ENCODE measurements around the gene A4GNT.
A peak's percentile ranks its signal among the peaks of the same experiment; 100 is the strongest.
"Not testable (repeated sequence)": the region's sequence is repeated elsewhere in the genome, so short reads cannot be mapped to it uniquely, and the experiment has no call there.

A4GNT gene

DNA sequence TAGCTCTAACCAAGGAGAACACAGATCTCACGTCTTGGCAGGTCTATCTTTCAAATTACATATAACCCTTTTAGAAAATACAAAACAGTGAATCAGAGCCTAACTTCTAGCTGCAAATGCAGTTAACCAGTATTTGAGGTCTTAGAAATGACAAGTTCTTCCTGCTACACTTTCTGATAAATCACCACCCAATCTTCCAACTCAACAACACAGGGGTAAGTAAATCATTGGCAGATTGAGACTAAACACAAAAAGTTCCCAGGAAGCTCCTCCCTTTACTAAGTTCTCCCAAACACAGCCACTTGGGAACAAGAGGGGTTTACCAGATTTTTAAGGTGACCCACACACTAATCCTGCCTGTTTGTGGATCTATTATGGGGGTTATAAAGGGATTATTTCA is at the start of gene A4GNT:
Gene A4GNT (minus strand): TSS at position 152 of the 400 bp plus-strand sequence. CDS start 1,134 bp downstream, outside the sequence.
- DNase-seq, result no peak

DNA sequence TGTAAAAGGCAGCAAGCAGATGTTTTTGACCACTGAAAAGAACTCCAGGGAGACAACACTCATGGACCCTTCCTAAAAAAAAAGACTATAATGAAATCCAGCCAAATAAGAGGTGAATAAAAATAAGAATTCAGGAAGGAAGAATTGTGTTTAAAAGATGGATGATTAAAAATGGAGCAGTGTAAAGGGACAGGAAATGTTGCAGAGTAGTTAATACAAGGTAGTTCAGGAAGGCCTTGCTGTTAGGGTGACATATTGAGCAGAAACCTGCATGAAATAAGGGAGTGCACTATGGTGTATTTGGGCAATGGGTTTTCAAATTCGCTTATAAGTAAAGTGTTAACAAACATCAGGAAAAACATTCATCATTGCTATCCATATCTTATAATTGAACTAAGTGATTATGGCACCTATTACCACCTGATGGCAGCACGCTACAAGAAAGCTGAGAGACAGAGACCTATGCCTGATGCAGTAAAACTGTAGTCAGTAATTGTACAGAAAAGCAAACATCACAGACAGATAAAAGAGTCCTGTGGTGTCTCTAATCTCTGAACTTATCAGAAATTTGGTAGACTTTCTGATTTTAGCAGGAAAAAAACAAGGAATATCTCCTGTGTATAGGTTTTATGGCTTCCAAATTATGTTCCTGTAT is 48.3 kb upstream of the A4GNT start:
- peak; percentile 22 to 40 for DNase-seq

DNA sequence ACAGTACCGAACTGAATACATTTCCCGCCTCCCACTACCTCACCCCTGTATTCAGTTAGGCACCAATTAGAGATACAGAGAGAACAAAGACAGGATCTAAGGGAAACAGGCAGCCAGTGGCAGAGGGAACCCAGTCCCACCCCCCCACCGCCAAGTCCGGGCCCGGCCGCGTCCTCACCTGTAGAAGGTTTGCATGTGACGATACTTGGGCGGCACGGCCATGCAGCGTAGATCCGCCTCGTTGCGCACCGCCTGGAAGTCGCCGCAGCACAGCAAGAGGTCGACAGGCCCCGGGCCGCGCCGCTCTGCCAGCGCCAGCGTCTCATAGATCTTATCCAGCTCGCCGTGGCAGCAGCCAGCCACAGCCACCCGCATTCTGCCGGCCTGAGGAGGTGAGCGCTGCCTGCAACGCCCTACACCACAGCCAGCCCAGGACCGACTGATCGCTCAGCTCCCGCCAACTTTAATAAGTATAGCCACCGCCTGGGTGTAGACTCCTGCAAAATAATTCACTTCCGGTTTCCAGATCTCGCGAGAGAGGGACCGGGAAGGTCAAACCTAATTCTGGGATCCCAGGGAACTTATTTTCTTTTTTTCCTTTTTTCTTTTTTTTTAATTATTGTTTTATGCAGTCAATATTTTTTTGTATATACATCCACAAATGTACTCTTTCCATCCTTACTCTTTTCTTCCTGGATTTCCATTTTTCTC is 42.4 kb upstream of the A4GNT start, which contains the start of gene DBR1:
Gene DBR1 (minus strand): TSS at position 501 of the 711 bp plus-strand sequence. CDS start 126 bp downstream, at position 375.
- DNase-seq, result peak; percentile 66

DNA sequence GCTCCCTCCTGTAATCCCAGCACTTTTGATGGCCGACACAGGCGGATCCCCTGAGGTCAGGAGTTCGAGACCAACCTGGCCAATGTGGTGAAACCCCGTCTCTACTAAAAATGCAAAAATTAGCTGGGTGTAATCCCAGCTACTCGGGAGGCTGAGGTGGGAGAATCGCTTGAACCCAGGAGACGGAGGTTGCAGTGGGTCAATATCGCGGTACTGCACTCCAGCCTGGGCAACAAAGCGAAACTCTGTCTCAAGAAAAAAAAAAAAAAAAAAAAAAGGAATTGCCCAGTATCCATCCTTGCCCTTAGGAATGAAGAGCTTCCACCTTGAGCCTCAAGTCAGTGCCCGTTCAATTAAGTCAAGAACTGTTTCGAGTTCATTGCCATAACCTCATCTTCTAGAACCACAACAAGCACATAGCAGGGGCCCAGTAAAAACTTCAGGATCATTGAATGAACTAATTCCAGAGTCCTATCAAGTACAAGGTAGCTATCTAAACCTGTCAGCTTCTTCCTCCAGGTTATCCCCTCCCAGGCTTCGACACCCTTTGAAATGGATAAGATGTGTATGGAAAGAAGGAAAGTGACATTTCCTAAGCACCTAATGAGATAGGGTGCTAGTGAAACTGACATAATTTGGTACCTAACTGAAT is 41.7 kb upstream of the A4GNT start:
- DNase-seq, result no peak

DNA sequence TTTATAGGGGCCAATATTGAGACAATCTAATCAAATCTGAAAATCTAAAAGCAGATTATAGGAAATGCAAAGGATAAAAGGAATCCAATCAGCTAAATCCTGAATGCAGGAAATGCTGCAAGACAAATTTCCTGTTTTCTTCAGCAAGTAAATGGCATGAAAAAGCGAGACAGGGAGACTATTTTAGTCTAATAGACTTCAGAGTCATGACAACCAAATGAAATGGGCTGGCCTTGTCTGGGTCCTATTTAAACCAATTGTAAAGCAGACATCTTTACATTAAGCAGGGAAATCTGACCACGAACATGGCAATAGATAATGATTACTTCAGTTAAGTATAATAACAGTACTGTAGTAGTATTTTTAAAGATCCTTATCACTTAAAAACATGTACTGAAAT is 40.4 kb upstream of the A4GNT start:
- no peak for DNase-seq

DNA sequence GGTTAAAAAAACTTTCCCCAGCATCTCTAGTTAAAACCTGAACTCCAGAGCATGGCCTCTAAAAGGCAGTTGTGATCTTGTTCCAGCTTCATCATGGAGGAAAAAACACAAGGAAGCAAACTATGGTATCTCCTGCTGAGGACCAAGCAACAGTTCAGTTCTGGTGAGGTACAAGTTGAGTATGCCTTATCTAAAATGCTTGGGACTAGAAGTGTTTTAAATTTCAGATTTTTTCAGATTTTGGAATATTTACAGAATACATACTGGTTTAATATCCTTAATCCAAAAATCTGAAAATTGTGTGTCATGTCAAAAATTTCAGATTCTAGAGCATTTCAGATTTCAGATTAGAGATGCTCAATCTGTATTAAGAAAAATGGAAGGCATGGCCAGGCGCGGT is 32.9 kb upstream of the A4GNT start:
- no peak for DNase-seq

DNA sequence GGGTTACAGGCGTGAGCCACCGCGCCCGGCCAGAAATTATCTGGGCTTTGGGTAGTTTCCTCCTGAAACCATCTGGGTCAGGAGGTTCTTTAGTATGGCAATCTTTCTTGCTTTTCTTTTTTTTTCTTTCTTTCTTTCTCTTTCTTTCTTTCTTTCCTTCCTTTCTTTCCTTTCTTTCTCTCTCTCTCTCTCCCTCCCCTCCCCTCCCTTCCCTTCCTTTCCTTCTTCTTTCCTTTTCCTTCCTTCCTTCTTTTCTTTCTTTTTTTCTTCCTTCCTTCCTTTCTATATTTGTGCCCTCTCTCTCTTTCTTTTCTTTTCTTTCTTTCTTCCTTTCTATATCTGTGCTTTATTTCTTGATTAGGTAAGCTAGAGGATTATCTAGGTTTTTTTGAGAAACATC is 25.6 kb upstream of the A4GNT start:
- DNase-seq, result no peak

DNA sequence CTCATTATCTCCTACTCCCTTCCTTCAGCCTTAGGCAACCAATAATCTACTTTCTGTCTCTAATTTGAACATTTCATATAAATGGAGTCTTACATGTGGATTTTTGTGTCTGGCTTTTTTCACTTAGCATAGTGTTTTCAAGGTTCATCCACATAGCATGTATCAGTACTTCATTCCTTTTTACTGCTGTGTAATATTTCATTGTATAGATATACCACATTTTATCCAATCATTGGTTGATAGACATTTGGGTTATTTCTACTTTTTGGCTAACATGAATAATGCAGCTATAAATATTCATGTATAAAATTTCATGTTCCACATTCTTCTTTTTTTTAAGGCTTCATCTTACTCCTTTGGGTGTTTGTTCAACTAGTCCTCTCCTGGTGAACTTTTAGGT is 22.3 kb upstream of the A4GNT start:
- DNase-seq, result no peak

DNA sequence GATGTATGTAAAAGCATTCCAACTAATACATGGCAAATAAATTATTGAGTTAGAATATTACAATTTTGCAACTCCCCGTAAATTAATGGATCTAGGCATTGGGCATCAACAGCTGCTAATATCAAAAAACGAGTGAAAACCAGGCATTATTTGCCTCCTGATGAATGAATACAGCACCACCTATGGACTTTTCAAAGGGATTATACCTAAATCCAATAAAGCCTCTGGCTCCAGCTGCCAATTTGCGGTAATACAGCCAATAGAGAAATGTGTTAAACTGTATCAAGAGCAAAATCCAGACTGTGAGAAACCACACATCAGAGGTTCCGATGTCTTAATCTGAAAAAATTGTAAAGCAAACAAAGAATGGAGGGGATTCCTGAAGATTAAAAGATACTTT is 16.3 kb upstream of the A4GNT start:
- no peak for DNase-seq

DNA sequence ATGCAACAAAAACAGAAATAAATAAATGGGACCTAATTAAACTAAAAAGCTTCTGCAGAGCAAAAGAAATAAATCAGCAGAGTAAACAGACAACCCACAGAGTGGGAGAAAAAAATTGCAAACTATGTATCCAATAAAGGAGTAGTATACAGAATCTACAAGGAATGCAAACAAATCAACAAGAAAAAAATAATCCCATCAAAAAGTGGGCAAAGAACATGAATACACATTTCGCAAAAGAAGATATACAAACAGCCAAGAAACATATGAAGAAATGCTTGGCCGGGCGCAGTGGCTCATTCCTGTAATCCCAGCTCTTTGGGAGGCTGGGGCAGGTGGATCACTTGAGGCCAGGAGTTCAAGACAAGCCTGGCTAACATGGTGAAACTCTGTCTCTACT is 10.0 kb upstream of the A4GNT start:
- not testable (repeated sequence) for DNase-seq

DNA sequence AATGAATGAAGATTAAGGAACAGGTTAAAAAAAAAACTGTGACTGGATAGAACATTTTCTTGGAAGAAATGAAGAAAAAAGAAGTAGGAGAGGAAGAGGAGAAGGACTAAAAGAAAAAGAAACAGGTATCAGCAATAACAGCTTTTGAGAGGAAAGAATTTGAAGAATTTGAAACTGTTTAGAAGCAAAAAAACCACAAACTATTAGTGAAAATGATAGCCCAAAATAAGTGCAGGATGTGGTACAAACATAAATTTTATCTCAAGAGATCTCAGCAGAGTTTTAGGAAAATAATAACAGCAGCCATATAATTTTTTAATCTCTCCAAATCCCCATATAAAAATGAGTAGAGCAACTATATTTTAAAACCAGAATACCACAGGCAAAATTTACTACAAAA is 8.8 kb upstream of the A4GNT start:
- DNase-seq, result no peak

DNA sequence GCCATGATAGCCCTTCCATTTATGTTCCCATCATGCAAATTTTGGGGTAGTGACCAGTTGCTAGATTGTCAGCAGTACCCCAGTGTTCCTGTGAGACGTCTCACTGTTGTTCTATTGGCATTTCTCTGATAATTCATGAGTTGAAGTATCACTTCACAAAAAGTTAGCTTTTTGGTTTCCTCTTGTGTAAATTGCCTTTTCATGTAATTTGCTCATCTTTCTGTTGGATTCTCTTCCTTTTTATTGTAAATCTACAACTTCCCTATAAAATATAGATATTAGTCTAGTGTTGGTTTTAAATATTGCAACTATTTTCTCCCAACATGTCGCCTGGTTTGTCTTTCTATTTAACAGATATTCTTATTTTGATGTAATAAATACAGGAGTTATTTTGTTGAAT is 7.5 kb upstream of the A4GNT start:
- DNase-seq, result no peak

DNA sequence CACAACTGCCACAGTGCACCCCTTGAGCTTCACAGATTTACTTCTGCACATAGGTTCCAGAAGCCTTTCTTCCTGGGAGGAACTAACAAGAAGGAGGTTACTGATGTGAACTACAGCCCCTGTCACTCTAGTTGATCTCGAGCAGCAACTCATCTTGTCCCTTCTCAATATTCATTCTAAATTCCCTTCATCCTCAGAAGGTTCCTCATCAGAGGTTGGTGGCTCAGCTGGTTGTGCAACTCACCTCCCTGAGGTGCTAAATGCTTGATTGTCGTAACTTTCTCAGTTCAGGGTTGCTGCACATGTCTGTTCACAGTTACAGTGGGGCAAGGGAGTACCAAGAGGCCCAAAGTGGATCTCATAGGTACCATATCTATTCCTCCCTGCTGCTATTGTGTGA is 5.7 kb upstream of the A4GNT start:
- no peak for DNase-seq

DNA sequence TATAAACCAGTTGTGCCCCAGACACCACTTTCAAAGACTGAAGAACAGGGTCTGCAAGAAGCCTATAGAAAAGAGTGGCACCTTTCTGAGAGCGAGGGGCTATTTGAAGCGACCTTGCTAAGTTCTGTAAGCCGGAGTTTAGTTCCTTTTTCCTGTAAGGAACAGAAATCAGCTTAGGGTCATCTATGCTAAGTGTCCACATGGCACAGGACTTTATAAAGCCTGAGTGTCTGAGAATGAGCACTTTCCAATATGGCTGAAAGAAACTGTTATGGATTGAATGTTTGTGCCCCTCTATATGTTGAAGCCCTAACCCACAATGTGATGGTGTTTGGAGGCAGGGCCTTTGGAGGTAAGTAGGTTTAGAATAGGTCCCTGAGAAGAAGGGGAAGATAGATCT is 4.0 kb upstream of the A4GNT start:
- DNase-seq, result no peak

DNA sequence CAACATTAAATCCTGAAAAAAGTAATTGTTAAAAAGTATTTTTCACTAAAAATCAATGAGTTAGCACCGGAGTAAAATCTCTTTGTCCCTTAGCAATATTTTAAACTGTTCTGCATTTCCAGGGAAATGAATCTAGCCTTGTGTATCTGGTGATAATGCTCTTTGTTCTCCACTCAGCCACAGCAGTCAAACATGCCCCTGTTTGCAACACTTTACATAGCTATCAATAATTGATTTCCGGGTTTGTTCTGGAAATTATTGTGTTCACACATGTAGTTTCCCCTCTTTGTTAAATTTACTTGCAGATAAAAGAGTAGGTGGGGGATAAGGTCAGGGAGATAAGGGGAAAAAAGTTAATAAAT is 3.6 kb upstream of the A4GNT start:
- no peak for DNase-seq

DNA sequence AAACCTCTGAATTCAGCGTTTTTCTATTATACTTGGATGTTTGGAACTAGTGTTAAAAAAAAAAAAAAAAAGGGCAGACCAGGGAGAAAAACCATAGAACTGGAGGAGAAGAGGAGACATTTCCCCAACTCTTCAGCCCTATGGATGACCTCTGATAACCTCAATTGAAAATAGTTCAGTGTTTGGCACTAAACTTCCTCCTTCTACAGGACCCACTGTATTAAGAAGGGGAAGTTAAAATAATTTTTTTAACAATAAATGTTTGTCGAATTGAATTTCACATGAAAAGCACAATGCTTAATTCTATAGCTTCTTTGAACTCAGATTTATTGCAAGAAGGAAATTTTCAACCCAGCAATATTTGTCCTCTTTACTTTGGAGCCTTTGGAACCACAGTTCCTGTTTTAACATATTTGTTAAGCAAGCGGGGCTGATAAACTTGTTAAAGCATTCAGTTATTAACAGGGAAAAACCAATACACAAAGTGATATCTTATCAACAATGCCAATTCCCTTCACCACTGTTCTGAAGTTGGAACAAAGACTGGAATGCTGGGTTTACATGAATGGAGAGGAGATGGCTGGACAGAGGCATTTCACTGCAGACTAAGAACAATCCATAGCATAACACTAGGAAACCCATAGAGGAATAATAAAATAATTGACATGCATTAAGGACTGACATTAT is 3.1 kb upstream of the A4GNT start:
- DNase-seq, result no peak

DNA sequence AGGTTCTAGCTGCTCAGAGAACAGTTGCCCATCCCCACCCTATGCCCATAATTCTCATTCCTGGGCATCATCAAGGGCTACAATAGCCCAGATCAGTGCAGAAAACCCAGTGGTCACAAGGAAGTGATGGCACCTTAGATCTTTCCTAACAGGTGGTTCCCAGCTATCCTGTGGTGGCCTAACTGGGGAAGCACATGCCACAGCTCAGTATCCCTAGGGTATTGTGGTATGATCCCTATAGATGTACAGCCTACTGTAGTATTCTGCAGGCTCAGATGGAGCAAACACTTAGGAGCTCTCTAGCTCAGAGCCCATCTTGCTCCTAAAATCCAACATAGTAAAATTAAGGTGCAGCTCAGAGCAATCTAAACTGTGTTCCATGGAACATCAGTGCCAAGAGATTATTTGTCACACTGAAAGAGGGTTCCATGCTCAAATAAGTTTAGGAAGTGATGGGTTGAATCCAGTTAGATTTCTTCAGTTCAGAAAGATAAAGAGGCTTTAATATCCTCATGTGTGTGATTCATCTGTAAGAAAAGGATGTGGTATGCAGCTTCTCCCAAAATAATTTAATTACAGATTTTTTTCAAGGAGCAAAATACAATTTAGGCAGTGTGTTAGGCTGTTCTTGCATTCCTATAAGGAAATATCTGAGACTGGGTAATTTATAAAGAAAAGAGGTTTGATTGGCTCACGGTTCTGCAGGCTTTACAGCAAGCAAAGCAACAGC is 4.4 kb downstream of the A4GNT start:
- no peak for DNase-seq

DNA sequence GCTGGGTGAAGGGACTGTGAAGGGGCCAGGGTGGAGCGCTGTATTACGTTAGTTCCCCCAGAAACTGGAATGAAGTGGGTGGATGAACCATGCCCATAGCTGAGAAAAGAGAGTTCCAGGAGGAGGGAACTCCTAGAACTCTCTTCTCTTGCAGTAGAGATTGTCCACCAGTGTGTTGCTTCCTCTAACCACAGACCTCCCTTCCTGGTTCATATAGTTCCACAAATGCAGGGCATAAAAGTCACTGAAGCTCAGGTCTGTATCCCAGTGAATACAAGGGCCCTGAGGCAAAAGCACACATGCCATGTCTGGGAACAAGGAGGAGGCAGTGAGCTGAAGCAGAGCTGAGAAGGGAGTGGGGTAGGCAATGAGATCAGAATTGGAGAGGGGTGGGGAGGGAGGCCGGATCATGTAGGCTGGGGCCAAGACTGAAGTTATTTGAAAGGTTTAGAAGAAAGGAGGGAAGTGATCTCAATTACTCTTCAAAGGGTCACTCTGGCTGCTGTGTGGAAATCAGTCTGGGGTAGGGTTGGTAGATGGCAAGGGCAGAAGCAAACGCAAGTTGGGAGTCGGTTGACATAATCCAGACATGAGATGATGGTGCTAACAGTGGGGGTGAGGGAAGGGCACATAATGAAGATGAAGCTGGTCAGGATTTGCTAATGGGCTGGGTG is 6.5 kb downstream of the A4GNT start:
- no peak for DNase-seq

DNA sequence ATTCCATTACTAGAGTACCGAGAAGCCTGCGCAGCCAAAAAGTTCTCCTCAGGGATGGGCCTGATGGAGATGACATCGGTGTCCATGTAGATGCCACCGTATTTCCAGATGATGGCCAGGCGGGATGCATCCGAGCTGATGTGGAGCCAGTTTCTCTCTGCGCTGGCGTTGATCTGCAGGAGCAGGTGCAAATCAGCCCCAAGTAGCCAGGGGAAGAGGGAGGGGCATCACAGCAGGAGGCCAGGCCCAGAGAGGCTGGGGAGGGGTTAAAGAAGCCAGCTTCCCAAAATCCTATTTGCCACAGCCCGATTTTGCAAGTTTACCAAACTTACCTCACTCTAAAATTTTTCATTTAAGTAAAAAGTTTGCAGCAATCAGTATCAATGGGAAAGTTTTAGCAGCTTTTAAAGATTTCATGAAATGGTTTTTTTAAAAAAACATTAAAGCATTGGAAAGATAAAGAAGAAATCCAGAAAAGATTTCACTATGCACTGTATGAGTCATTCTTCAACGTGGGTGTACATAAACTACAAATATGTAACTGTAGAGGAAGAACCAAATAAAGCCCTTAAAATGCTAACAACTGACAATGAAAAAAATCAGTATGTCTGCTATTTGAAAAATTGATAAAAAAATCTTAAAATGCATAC is 7.4 kb downstream of the A4GNT start:
- no peak for DNase-seq

DNA sequence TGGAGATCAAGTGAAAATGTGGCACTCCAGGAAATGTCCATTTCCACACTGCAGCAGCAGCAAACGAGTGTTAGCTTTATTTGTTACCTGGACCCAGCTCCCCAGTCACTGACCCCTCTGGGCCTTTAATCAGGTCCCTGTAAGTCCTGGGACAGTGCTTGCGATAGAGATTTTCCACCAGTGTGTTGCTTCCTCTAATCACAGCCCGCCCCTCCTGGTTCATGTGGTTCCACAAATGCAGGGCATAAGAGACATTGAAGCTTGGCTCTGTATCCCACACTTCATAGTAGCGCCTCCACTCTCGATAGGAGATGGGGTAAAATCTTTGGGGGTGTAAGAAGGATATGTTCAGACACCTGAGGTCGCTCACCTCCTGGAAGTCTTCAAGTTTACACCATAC is 8.0 kb downstream of the A4GNT start:
- no peak for DNase-seq

DNA sequence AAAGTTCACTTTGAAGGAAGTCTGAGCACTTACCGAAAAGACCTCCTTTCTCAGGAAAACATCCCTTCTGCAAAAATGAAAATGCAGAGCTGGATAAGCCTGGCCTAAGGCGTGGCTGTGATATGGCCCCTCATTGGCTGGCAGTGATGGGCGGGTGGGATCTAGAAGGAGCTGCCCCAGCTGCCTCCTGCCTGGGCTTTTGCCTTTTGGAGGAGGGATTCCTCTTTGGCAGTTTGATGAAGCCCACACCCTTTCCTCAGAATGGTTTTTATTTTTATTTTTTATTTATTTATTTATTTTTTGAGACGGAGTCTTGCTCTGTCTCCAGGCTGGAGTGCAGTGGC is 12.8 kb downstream of the A4GNT start:
- DNase-seq, result no peak

Measured in activated CD4-positive, alpha-beta T cell treated with anti-CD3 and anti-CD28 coated beads, Interleukin-2, amount 50 U/mL, for 4 hours (primary cell).